Liver (tissue), 9 donors: Measurements from ENCODE around the gene TBX6. TPM values are rescaled to one million over a fixed set of nuclear protein-coding genes. Genes with fewer than 3 reads are reported as not detected.

Experiments
- DNase-seq: peaks from one replicate; pipeline ENCODE4 v3.0.0-alpha.2; 2017; ENCODE audit warnings: low spot score
- H3K27ac ChIP-seq, 2 donors: one replicate each; pipeline ENCODE4 v1.7.0; 2013; ENCODE audit warnings: inconsistent platforms in 2 of 2, low read length in 2 of 2, control low read depth in 1 of 2, low read depth in 1 of 2, mild to moderate bottlenecking in 1 of 2
- H3K27me3 ChIP-seq, 4 donors: one replicate each; pipeline versions ENCODE4 v1.6.1 to v1.7.0; 2013; ENCODE audit warnings: low read length in 3 of 4, inconsistent platforms in 1 of 4, mild to moderate bottlenecking in 1 of 4, moderate library complexity in 1 of 4; ENCODE audit not compliant: control insufficient read depth in 4 of 4, insufficient read depth in 4 of 4
- H3K36me3 ChIP-seq, 4 donors: one replicate each; pipeline versions ENCODE4 v1.6.1 to v1.7.0; 2013; ENCODE audit warnings: low read length in 3 of 4, mild to moderate bottlenecking in 3 of 4, low read depth in 1 of 4, moderate library complexity in 1 of 4; ENCODE audit not compliant: control insufficient read depth in 4 of 4, insufficient read depth in 3 of 4
- H3K4me1 ChIP-seq, 4 donors: one replicate each; pipeline versions ENCODE4 v1.6.1 to v1.7.0; 2013; ENCODE audit warnings: low read length in 3 of 4, mild to moderate bottlenecking in 3 of 4, moderate library complexity in 1 of 4; ENCODE audit not compliant: control insufficient read depth in 4 of 4, insufficient read depth in 4 of 4
- H3K4me3 ChIP-seq, 3 donors: one replicate each; pipeline versions ENCODE4 v1.6.1 to v1.7.0; 2013; ENCODE audit warnings: low read length in 3 of 3, control low read depth in 1 of 3, low read depth in 1 of 3, mild to moderate bottlenecking in 1 of 3
- H3K9ac ChIP-seq, 2 donors: one replicate each; pipeline ENCODE4 v1.7.0; 2013; ENCODE audit warnings: low read length in 2 of 2, mild to moderate bottlenecking in 2 of 2, moderate library complexity in 2 of 2, control low read depth in 1 of 2, low read depth in 1 of 2
- H3K9me3 ChIP-seq, 4 donors: one replicate each; pipeline versions ENCODE4 v1.6.1 to v1.7.0; 2013; ENCODE audit warnings: low read length in 3 of 4; ENCODE audit not compliant: control insufficient read depth in 4 of 4
- EGR1 ChIP-seq, 2 donors: IDR thresholded peaks; 2 replicates each; pipeline ENCODE4 v1.6.1; 2016 to 2018; ENCODE audit warnings: antibody characterized with exemption in 2 of 2, low read depth in 2 of 2
- FOXA1 ChIP-seq: IDR thresholded peaks from 2 replicates; pipeline ENCODE4 v1.6.1; 2016; ENCODE audit warnings: antibody characterized with exemption
- FOXA2 ChIP-seq: IDR thresholded peaks from 2 replicates; pipeline ENCODE4 v1.6.1; 2016; ENCODE audit warnings: antibody characterized with exemption
- GABPA ChIP-seq, 2 donors: IDR thresholded peaks in 1 of 2; conservative IDR thresholded peaks in 1 of 2; 2 replicates each; pipeline ENCODE4 v1.6.1; 2016; ENCODE audit warnings: antibody characterized with exemption in 2 of 2, mild to moderate bottlenecking in 1 of 2, moderate library complexity in 1 of 2
- HNF4G ChIP-seq: IDR thresholded peaks from 2 replicates; pipeline ENCODE4 v1.6.1; 2016; ENCODE audit warnings: antibody characterized with exemption
- JUND ChIP-seq, 2 donors: IDR thresholded peaks; 2 replicates each; pipeline ENCODE4 v1.6.1; 2016; ENCODE audit warnings: antibody characterized with exemption in 2 of 2
- NR2F2 ChIP-seq: IDR thresholded peaks from 2 replicates; pipeline ENCODE4 v1.6.1; 2016; ENCODE audit warnings: antibody characterized with exemption
- RAD21 ChIP-seq, 2 donors: IDR thresholded peaks; 2 replicates each; pipeline ENCODE4 v1.6.1; 2016; ENCODE audit warnings: antibody characterized with exemption in 2 of 2, mild to moderate bottlenecking in 2 of 2
- RXRA ChIP-seq, 2 donors: IDR thresholded peaks; 2 replicates each; pipeline ENCODE4 v1.6.1; 2017 to 2018; ENCODE audit warnings: antibody characterized with exemption in 2 of 2, mild to moderate bottlenecking in 1 of 2
- SP1 ChIP-seq: IDR thresholded peaks from 2 replicates; pipeline ENCODE4 v1.6.1; 2018; ENCODE audit warnings: antibody characterized with exemption, mild to moderate bottlenecking
- TAF1 ChIP-seq: conservative IDR thresholded peaks from 2 replicates; pipeline ENCODE4 v1.6.1; 2016; ENCODE audit warnings: antibody characterized with exemption, mild to moderate bottlenecking
- YY1 ChIP-seq: IDR thresholded peaks from 2 replicates; pipeline ENCODE4 v1.6.1; 2016; ENCODE audit warnings: antibody characterized with exemption, mild to moderate bottlenecking
- WGBS: extraction: QIAGEN DNeasy Blood & Tissue Kit; methylation state at CpG from one replicate; pipeline ENCODE4 v1.1.7; 2013; 5-methylcytosine and 5-hydroxymethylcytosine counted together
- polyA plus RNA-seq, 2 donors: library from polyadenylated mRNA; stranded (reverse) in 1 of 2; unstranded in 1 of 2; fragments of 200-250 nt in 1 of 2; fragments of >200 nt in 1 of 2; fragmentation: Nextera tagmentation in 1 of 2; extraction: Ambion mirVana in 1 of 2; gene quantifications; one replicate each; pipeline versions ENCODE4 v1.2.1 to v1.2.3, GENCODE V29; 2013 to 2015
- total RNA-seq, 2 donors: library from RNA; depleted of rRNA; stranded (reverse); fragments of >200 nt; gene quantifications; one replicate each; pipeline ENCODE4 v1.2.3, GENCODE V29; 2014
- TF ChIP-seq, protein P1 (sequence below): IDR thresholded peaks from 2 replicates; pipeline ENCODE4 v1.6.1; 2016; ENCODE audit warnings: antibody characterized with exemption
- TF ChIP-seq, protein P2 (sequence below): fragments of 150-350 bp; IDR thresholded peaks from 2 replicates; pipeline ENCODE4 v1.5.1; 2017; ENCODE audit warnings: improper control_type of control experiment, low read depth, low read length; ENCODE audit not compliant: missing input control
- TF ChIP-seq, protein P3 (sequence below): IDR thresholded peaks from 2 replicates; pipeline ENCODE4 v1.6.1; 2016; ENCODE audit warnings: antibody characterized with exemption
- TF ChIP-seq, protein P4 (sequence below): IDR thresholded peaks from 2 replicates; pipeline ENCODE4 v1.6.1; 2016; ENCODE audit warnings: antibody characterized with exemption, mild to moderate bottlenecking
- TF ChIP-seq, protein P5 (sequence below): IDR thresholded peaks from 2 replicates; pipeline ENCODE4 v1.6.1; 2016; ENCODE audit warnings: antibody characterized with exemption
- donor health status: healthy.
- donor health status: healthy.
- donor health status: healthy.
- donor health status: healthy.
- donor health status: healthy.

TBX6 gene
- total and polyA plus RNA-seq, 4 donors = 0.09 to 0.26 (median 0.18) TPM

DNA sequence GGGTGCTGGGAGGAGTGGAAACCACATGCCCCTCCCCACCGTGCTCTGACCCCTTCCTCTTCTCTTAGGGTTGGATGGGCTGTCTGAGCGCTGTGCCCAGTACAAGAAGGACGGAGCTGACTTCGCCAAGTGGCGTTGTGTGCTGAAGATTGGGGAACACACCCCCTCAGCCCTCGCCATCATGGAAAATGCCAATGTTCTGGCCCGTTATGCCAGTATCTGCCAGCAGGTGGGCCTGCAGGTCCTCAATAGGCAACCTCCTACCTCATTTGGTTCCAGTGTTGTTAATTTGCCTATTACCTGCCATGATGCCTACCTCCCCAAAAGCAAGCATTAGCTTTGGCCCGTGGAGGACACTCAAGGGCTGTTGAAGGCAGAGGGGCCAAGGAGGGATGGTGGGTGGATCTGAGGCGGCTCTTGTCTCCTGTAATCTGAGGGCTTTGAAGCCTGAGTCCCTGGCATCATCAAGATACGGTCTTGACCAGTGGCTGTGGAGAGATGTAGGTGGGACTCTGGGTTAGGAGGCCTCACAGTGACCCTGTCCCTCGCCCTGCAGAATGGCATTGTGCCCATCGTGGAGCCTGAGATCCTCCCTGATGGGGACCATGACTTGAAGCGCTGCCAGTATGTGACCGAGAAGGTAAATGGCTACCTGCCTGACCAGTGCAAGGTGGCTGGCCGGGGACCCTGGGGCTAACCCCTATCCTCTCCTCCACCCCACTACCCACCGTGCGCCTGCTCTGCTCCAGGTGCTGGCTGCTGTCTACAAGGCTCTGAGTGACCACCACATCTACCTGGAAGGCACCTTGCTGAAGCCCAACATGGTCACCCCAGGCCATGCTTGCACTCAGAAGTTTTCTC, 22.7 kb downstream of the TBX6 start (continued):
- no peak for TF ChIP-seq TAF1

DNA sequence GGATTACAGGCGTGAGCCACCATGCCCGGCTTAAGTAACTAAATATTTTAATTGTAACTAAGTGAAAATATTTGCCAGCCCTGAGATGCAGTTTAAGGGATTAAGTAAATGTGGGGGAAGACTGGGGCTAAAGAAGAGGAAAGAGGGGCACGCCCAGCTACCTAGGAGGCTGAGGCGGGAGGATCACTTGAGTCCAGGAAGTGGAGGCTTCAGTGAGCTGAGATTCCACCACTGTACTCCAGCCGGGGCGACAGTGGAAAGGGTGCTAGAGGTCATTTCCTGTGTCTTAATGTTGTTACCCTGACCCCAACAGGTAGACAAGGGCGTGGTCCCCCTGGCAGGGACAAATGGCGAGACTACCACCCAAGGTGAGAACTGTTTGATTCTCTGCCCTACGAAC, 23.4 kb downstream of the TBX6 start:
- 85% methylated on average over 9 of the region's 9 CpGs for WGBS
- Histone ChIP-seq H3K9ac (no peak overlapping the region), H3K36me3 (peaks cover 14 to 38% (median 35%) of the 10 kb centered on the region in 4 donors), H3K4me3 (no peak overlapping the region), H3K4me1 (peaks cover 0 to 34% (median 13%) of the 10 kb centered on the region in 4 donors), H3K27me3 (no peaks in the 10 kb centered on the region), H3K9me3 (no peaks in the 10 kb centered on the region), H3K27ac (no peak overlapping the region)
- TF ChIP-seq RAD21 (IDR thresholded peaks at IDR 0.05) = no peak
- no peak for TF ChIP-seq FOXA2
- no peak for TF ChIP-seq FOXA1
- TF ChIP-seq, protein P1, sequence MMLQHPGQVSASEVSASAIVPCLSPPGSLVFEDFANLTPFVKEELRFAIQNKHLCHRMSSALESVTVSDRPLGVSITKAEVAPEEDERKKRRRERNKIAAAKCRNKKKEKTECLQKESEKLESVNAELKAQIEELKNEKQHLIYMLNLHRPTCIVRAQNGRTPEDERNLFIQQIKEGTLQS = no peak
- no peak for TF ChIP-seq EGR1 (IDR thresholded peaks at IDR 0.05; ENCODE audit: low read depth in 2 of 2)
- TF ChIP-seq GABPA (IDR thresholded peaks at IDR 0.05 in 1 of 2, conservative IDR thresholded peaks at IDR 0.05 in 1 of 2) = no peak
- TF ChIP-seq TAF1 = no peak
- TF ChIP-seq NR2F2 = no peak
- TF ChIP-seq, protein P2, sequence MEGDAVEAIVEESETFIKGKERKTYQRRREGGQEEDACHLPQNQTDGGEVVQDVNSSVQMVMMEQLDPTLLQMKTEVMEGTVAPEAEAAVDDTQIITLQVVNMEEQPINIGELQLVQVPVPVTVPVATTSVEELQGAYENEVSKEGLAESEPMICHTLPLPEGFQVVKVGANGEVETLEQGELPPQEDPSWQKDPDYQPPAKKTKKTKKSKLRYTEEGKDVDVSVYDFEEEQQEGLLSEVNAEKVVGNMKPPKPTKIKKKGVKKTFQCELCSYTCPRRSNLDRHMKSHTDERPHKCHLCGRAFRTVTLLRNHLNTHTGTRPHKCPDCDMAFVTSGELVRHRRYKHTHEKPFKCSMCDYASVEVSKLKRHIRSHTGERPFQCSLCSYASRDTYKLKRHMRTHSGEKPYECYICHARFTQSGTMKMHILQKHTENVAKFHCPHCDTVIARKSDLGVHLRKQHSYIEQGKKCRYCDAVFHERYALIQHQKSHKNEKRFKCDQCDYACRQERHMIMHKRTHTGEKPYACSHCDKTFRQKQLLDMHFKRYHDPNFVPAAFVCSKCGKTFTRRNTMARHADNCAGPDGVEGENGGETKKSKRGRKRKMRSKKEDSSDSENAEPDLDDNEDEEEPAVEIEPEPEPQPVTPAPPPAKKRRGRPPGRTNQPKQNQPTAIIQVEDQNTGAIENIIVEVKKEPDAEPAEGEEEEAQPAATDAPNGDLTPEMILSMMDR = no peak
- TF ChIP-seq JUND (IDR thresholded peaks at IDR 0.05) = no peak
- TF ChIP-seq YY1 = no peak
- no peak for TF ChIP-seq SP1
- TF ChIP-seq, protein P3, sequence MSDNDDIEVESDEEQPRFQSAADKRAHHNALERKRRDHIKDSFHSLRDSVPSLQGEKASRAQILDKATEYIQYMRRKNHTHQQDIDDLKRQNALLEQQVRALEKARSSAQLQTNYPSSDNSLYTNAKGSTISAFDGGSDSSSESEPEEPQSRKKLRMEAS = no peak
- no peak for TF ChIP-seq HNF4G
- TF ChIP-seq, protein P4, sequence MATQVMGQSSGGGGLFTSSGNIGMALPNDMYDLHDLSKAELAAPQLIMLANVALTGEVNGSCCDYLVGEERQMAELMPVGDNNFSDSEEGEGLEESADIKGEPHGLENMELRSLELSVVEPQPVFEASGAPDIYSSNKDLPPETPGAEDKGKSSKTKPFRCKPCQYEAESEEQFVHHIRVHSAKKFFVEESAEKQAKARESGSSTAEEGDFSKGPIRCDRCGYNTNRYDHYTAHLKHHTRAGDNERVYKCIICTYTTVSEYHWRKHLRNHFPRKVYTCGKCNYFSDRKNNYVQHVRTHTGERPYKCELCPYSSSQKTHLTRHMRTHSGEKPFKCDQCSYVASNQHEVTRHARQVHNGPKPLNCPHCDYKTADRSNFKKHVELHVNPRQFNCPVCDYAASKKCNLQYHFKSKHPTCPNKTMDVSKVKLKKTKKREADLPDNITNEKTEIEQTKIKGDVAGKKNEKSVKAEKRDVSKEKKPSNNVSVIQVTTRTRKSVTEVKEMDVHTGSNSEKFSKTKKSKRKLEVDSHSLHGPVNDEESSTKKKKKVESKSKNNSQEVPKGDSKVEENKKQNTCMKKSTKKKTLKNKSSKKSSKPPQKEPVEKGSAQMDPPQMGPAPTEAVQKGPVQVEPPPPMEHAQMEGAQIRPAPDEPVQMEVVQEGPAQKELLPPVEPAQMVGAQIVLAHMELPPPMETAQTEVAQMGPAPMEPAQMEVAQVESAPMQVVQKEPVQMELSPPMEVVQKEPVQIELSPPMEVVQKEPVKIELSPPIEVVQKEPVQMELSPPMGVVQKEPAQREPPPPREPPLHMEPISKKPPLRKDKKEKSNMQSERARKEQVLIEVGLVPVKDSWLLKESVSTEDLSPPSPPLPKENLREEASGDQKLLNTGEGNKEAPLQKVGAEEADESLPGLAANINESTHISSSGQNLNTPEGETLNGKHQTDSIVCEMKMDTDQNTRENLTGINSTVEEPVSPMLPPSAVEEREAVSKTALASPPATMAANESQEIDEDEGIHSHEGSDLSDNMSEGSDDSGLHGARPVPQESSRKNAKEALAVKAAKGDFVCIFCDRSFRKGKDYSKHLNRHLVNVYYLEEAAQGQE = no peak
- TF ChIP-seq, protein P5, sequence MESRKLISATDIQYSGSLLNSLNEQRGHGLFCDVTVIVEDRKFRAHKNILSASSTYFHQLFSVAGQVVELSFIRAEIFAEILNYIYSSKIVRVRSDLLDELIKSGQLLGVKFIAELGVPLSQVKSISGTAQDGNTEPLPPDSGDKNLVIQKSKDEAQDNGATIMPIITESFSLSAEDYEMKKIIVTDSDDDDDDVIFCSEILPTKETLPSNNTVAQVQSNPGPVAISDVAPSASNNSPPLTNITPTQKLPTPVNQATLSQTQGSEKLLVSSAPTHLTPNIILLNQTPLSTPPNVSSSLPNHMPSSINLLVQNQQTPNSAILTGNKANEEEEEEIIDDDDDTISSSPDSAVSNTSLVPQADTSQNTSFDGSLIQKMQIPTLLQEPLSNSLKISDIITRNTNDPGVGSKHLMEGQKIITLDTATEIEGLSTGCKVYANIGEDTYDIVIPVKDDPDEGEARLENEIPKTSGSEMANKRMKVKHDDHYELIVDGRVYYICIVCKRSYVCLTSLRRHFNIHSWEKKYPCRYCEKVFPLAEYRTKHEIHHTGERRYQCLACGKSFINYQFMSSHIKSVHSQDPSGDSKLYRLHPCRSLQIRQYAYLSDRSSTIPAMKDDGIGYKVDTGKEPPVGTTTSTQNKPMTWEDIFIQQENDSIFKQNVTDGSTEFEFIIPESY = no peak
- no peak for TF ChIP-seq RXRA (IDR thresholded peaks at IDR 0.05)
- DNase-seq = no peak
